Right atrium auricular region (tissue), 2 donors: ENCODE results near the gene PSD. TPM values are rescaled to one million over a fixed set of nuclear protein-coding genes. Genes with fewer than 3 reads are reported as not detected.

Experiments used
- DNase-seq: peaks from one replicate; pipeline ENCODE4 v3.0.0-alpha.2; 2019; ENCODE audit warnings: low spot score
- H3K27ac ChIP-seq, 2 donors: fragments of 200-600 bp; sonication (generic); 1 replicate in 1 of 2; 2 replicates in 1 of 2; pipeline ENCODE4 v1.5.1; 2016 to 2019
- H3K27me3 ChIP-seq, 2 donors: fragments of 200-600 bp; sonication (generic); one replicate each; pipeline versions ENCODE4 v1.5.1 to v1.6.0; 2017 to 2019
- H3K36me3 ChIP-seq: fragments of 200-600 bp; sonication (generic); one replicate; pipeline ENCODE4 v1.5.1; 2016
- H3K4me1 ChIP-seq, 2 donors: fragments of 200-600 bp; sonication (generic); one replicate each; pipeline versions ENCODE4 v1.5.1 to v1.6.0; 2017 to 2019
- H3K4me3 ChIP-seq, 2 donors: fragments of 200-600 bp; sonication (generic); 1 replicate in 1 of 2; 2 replicates in 1 of 2; pipeline ENCODE4 v1.5.1; 2017 to 2019; ENCODE audit warnings: mild to moderate bottlenecking in 1 of 2, moderate library complexity in 1 of 2
- H3K9me3 ChIP-seq, 2 donors: fragments of 200-600 bp; sonication (generic); one replicate each; pipeline ENCODE4 v1.5.1; 2019
- CTCF ChIP-seq, 2 donors: fragments of 200-600 bp; sonication (generic); IDR thresholded peaks; one replicate each; pipeline ENCODE4 v1.5.1; 2019; ENCODE audit warnings: antibody characterized with exemption in 2 of 2
- total RNA-seq, 2 donors: library from RNA; depleted of rRNA; stranded (reverse); fragments of >200 nt; gene quantifications; one replicate each; pipeline ENCODE4 v1.1.0, GENCODE V29; 2016

The PSD gene
- total RNA-seq, 2 donors from 2014 or later: 2.2 to 9.7 TPM

- Histone ChIP-seq H3K27ac (no peak overlapping the region), H3K27me3 (peaks cover 0 to 8% of the 10 kb centered on the region in 2 donors), H3K4me1 (peaks cover 0 to 21% of the 10 kb centered on the region in 2 donors), H3K4me3 (no peak overlapping the region), H3K9me3 (no peaks in the 10 kb centered on the region), H3K36me3 (no peaks in the 10 kb centered on the region)
- no peak for DNase-seq
- TF ChIP-seq CTCF (IDR thresholded peaks at IDR 0.05): no peak
Observed at GRCh38 chr10:102416695-102417094, 1.9 kb downstream of the PSD start.

GRCh38 chr10:102416283-102416682, 2.3 kb downstream of the PSD start:
- DNase-seq: no peak
- Histone ChIP-seq H3K27ac (no peak overlapping the region), H3K27me3 (peaks cover 0 to 8% of the 10 kb centered on the region in 2 donors), H3K4me1 (peaks cover 0 to 19% of the 10 kb centered on the region in 2 donors), H3K36me3 (no peaks in the 10 kb centered on the region), H3K4me3 (no peak overlapping the region), H3K9me3 (no peaks in the 10 kb centered on the region)
- TF ChIP-seq CTCF (IDR thresholded peaks at IDR 0.05): no peak

- H3K36me3 ChIP-seq: no peaks in the 10 kb centered on the region
- no peaks in the 10 kb centered on the region for H3K9me3 ChIP-seq
- H3K27ac ChIP-seq: no peak overlapping the region
- TF ChIP-seq CTCF (IDR thresholded peaks at IDR 0.05): no peak
- peaks cover 0 to 13% of the 10 kb centered on the region in 2 donors for H3K27me3 ChIP-seq
- peaks cover 0 to 22% of the 10 kb centered on the region in 2 donors for H3K4me1 ChIP-seq
- no peak for DNase-seq
- H3K4me3 ChIP-seq: no peak overlapping the region
Observed at GRCh38 chr10:102414749-102415148, 3.8 kb downstream of the PSD start.

GRCh38 chr10:102413806-102414561, 4.6 kb downstream of the PSD start:
- Histone ChIP-seq H3K4me1 (peaks cover 0 to 15% of the 10 kb centered on the region in 2 donors), H3K27me3 (peaks cover 0 to 13% of the 10 kb centered on the region in 2 donors)
- TF ChIP-seq CTCF (IDR thresholded peaks at IDR 0.05): no peak

GRCh38 chr10:102413053-102413705, 5.4 kb downstream of the PSD start:
- peaks cover 0 to 10% of the 10 kb centered on the region in 2 donors for H3K27me3 ChIP-seq
- no peak overlapping the region for H3K4me3 ChIP-seq
- no peak for TF ChIP-seq CTCF (IDR thresholded peaks at IDR 0.05)
- no peaks in the 10 kb centered on the region for H3K9me3 ChIP-seq
- no peaks in the 10 kb centered on the region for H3K36me3 ChIP-seq
- DNase-seq: no peak
- H3K4me1 ChIP-seq: peaks cover 0 to 11% of the 10 kb centered on the region in 2 donors
- H3K27ac ChIP-seq: no peak overlapping the region

More at GRCh38 chr10:102413806-102414561, 4.6 kb downstream of the PSD start:
- Histone ChIP-seq H3K36me3 (no peaks in the 10 kb centered on the region), H3K9me3 (no peaks in the 10 kb centered on the region), H3K27ac (no peak overlapping the region), H3K4me3 (no peak overlapping the region)
- DNase-seq: no peak
